Aorta (tissue), 5 donors: Measurements from ENCODE around the gene ERC2. TPM values are rescaled to one million over a fixed set of nuclear protein-coding genes. Genes with fewer than 3 reads are reported as not detected.

ENCODE experiments used
- ATAC-seq: fragments of 200-7000 bp; cut with Tn5 transposase; one replicate; pipeline ENCODE4 v1.9.1; 2022; ENCODE audit warnings: moderate library complexity; ENCODE audit not compliant: low FRiP score
- DNase-seq, 2 donors: peaks; one replicate each; pipeline ENCODE4 v3.0.0-alpha.2; 2020
- H3K27ac ChIP-seq, 2 donors: one replicate each; pipeline ENCODE4 v1.5.1; 2013; ENCODE audit warnings: low read length in 2 of 2, mild to moderate bottlenecking in 2 of 2, moderate library complexity in 2 of 2, control low read depth in 1 of 2, inconsistent platforms in 1 of 2, low read depth in 1 of 2
- H3K27me3 ChIP-seq, 2 donors: one replicate each; pipeline ENCODE4 v1.6.1; 2013; ENCODE audit warnings: control low read depth in 1 of 2, low read length in 1 of 2, mild to moderate bottlenecking in 1 of 2, moderate library complexity in 1 of 2; ENCODE audit not compliant: insufficient read depth in 2 of 2, control insufficient read depth in 1 of 2
- H3K36me3 ChIP-seq, 2 donors: one replicate each; pipeline ENCODE4 v1.6.1; 2013; ENCODE audit warnings: control low read depth in 1 of 2, low read length in 1 of 2, mild to moderate bottlenecking in 1 of 2; ENCODE audit not compliant: insufficient read depth in 2 of 2, control insufficient read depth in 1 of 2
- H3K4me1 ChIP-seq, 2 donors: one replicate each; pipeline ENCODE4 v1.6.1; 2013; ENCODE audit warnings: low read length in 2 of 2, control low read depth in 1 of 2, mild to moderate bottlenecking in 1 of 2, moderate library complexity in 1 of 2; ENCODE audit not compliant: insufficient read depth in 2 of 2, control insufficient read depth in 1 of 2
- H3K4me3 ChIP-seq, 2 donors: one replicate each; pipeline ENCODE4 v1.5.1; 2013; ENCODE audit warnings: low read length in 2 of 2, control low read depth in 1 of 2, mild to moderate bottlenecking in 1 of 2
- H3K9me3 ChIP-seq: one replicate; pipeline ENCODE4 v1.6.1; 2013; ENCODE audit warnings: mild to moderate bottlenecking, low read length; ENCODE audit not compliant: control insufficient read depth
- WGBS, 2 donors: extraction: QIAGEN DNeasy Blood & Tissue Kit; methylation state at CpG; one replicate each; pipeline ENCODE4 v1.1.7; 2013; 5-methylcytosine and 5-hydroxymethylcytosine counted together
- intact Hi-C, 2 donors: fragments of 100-400 bp; cut with DNase I; formaldehyde crosslinking; loops; one replicate each; pipeline versions ENCODE4 v1.14.2 to v1.15.0; 2022
- polyA plus RNA-seq, 2 donors: library from polyadenylated mRNA; stranded (reverse); fragments of 200-250 nt; gene quantifications; one replicate each; pipeline ENCODE4 v1.2.3, GENCODE V29; 2013
- total RNA-seq, 2 donors: library from RNA; stranded (reverse); fragmentation: NEBNext Ultra II Directional; extraction: Animal tissue kit (Norgen Biotek cat#: 25700); gene quantifications; one replicate each; pipeline ENCODE4 v1.2.1, GENCODE V29; 2021
- donor health status: healthy with polysubstance abuse.
- donor health status: Bipolar disorder and iron deficiency.
- donor health status: DM: no; HTN: no; CAD: no.
- donor health status: DM: no; HTN: no; CAD: no.
- donor health status: DM: yes; HTN: yes; CAD: no.

The ERC2 gene
- total and polyA plus RNA-seq, 4 donors: 0.27 to 0.55 TPM; not detected in 2

- H3K27me3 ChIP-seq: no peaks in the 10 kb centered on the region
- no peaks in the 10 kb centered on the region for H3K36me3 ChIP-seq
- no peak overlapping the region for H3K27ac ChIP-seq
- no peaks in the 10 kb centered on the region for H3K9me3 ChIP-seq
- H3K4me1 ChIP-seq: no peaks in the 10 kb centered on the region
- DNase-seq (no peak), ATAC-seq (no peak)
- 4 to 5% methylated on average over 17 of the region's 17 CpGs for WGBS, 2 donors
- H3K4me3 ChIP-seq: no peak overlapping the region
- intact Hi-C loops: loop anchor here in 1 of 2 donors (10.0 kb wide), 1 partner anchor 1005 kb away; no protein-coding TSS in a partner anchor
Measured at GRCh38 chr3:55489798-55490132, 978.5 kb downstream of the ERC2 start.

- Histone ChIP-seq H3K27me3 (no peaks in the 10 kb centered on the region), H3K4me3 (peak overlapping the region; percentile 24 to 66), H3K36me3 (no peaks in the 10 kb centered on the region), H3K27ac (no peak overlapping the region), H3K9me3 (no peaks in the 10 kb centered on the region), H3K4me1 (no peaks in the 10 kb centered on the region)
- WGBS, 2 donors: 1% methylated on average over 29 to 30 of the region's 30 CpGs
- no peak for ATAC-seq
- intact Hi-C loops: loop anchor here in 1 of 2 donors (10.0 kb wide), 1 partner anchor 1006 kb away; no protein-coding TSS in a partner anchor
- peak in 1 of 2 donors; percentile 66 for DNase-seq
Measured at GRCh38 chr3:55488398-55489055, 979.7 kb downstream of the ERC2 start.

GRCh38 chr3:55487381-55488241, 980.7 kb downstream of the ERC2 start:
- no peak for DNase-seq
- 0% methylated on average over 48 to 71 of the region's 71 CpGs for WGBS, 2 donors

GRCh38 chr3:55486857-55487380, 981.3 kb downstream of the ERC2 start, which contains the start of gene WNT5A:
Gene WNT5A, minus strand, starts transcription at chr3:55487306. Its CDS starts 321 bp downstream, at chr3:55486985.
- Histone ChIP-seq H3K27me3 (no peaks in the 10 kb centered on the region), H3K4me1 (no peaks in the 10 kb centered on the region), H3K4me3 (peak within 1 kb of the TSS; percentile 38 to 66), H3K9me3 (no peaks in the 10 kb centered on the region), H3K27ac (no peak within 1 kb of the TSS), H3K36me3 (no peaks in the 10 kb centered on the region)
- intact Hi-C loops: loop anchor here in 1 of 2 donors (10.0 kb wide), 1 partner anchor 1008 kb away; no protein-coding TSS in a partner anchor
- 1 to 2% methylated on average over 50 to 52 of the region's 52 CpGs for WGBS, 2 donors
- DNase-seq: no peak
- ATAC-seq: peak; percentile 23

More at GRCh38 chr3:55487381-55488241, 980.7 kb downstream of the ERC2 start:
- Histone ChIP-seq H3K4me3 (peak overlapping the region; percentile 38 to 66), H3K27ac (no peak overlapping the region), H3K4me1 (no peaks in the 10 kb centered on the region), H3K9me3 (no peaks in the 10 kb centered on the region), H3K36me3 (no peaks in the 10 kb centered on the region), H3K27me3 (no peaks in the 10 kb centered on the region)
- no peak for ATAC-seq
- intact Hi-C loops: loop anchor here in 1 of 2 donors (10.0 kb wide), 1 partner anchor 1007 kb away; no protein-coding TSS in a partner anchor

- Histone ChIP-seq H3K27ac (no peak overlapping the region), H3K36me3 (no peaks in the 10 kb centered on the region), H3K4me1 (no peaks in the 10 kb centered on the region), H3K27me3 (peaks cover 0 to 1% of the 10 kb centered on the region in 2 donors), H3K4me3 (peak overlapping the region; percentile 3 to 38), H3K9me3 (no peaks in the 10 kb centered on the region)
- peak; percentile 56 to 81 for DNase-seq
- intact Hi-C loops: loop anchor here in 1 of 2 donors (10.0 kb wide), 1 partner anchor 1009 kb away; no protein-coding TSS in a partner anchor
- WGBS, 2 donors: 1 to 4% methylated on average over 49 of the region's 49 CpGs
- ATAC-seq: peak; percentile 20
Measured at GRCh38 chr3:55486101-55486856, 982.0 kb downstream of the ERC2 start.

GRCh38 chr3:55484801-55485791, 983.2 kb downstream of the ERC2 start:
- WGBS, 2 donors: 11 to 19% methylated on average over 38 to 57 of the region's 57 CpGs
- H3K27me3 ChIP-seq: peaks cover 0 to 1% of the 10 kb centered on the region in 2 donors
- H3K4me1 ChIP-seq: no peaks in the 10 kb centered on the region
- ATAC-seq (peak; percentile 81), DNase-seq (peak; percentile 77 to 90)
- H3K9me3 ChIP-seq: no peaks in the 10 kb centered on the region
- H3K36me3 ChIP-seq: no peaks in the 10 kb centered on the region
- H3K27ac ChIP-seq: no peak overlapping the region
- intact Hi-C loops: loop anchor here (2.0 to 10.0 kb wide), 4 partner anchors 262 to 1010 kb away; no protein-coding TSS in a partner anchor
- H3K4me3 ChIP-seq: no peak overlapping the region

- intact Hi-C loops: loop anchor here (2.0 to 10.0 kb wide), 4 partner anchors 263 to 1011 kb away; no protein-coding TSS in a partner anchor
- no peaks in the 10 kb centered on the region for H3K4me1 ChIP-seq
- DNase-seq: peak in 1 of 2 donors; percentile 73
Measured at GRCh38 chr3:55484191-55484689, 984.0 kb downstream of the ERC2 start.

More at GRCh38 chr3:55484191-55484689, 984.0 kb downstream of the ERC2 start:
- Histone ChIP-seq H3K27me3 (peaks cover 0 to 1% of the 10 kb centered on the region in 2 donors), H3K4me3 (no peak overlapping the region), H3K36me3 (no peaks in the 10 kb centered on the region), H3K27ac (no peak overlapping the region), H3K9me3 (no peaks in the 10 kb centered on the region)
- 53 to 62% methylated on average over 20 of the region's 20 CpGs for WGBS, 2 donors
- no peak for ATAC-seq
